ENCODE data around the gene GDA. TPM values are rescaled to one million over a fixed set of nuclear protein-coding genes. Genes with fewer than 3 reads are reported as not detected.

The GDA gene
- total and polyA plus RNA-seq, 4 experiments from 2014 or later: not detected

- H3K27me3 ChIP-seq (ENCODE audit: insufficient read depth, low read length): no peaks in the 10 kb centered on the region
- Mint-ChIP-seq H3K36me3 (no peaks in the 10 kb centered on the region), H3K9me3 (no peaks in the 10 kb centered on the region), H3K27me3 (peaks cover 0 to 2% of the 10 kb centered on the region in 2 donors), H3K27ac (no peak overlapping the region), H3K4me3 (no peak overlapping the region), H3K4me1 (no peaks in the 10 kb centered on the region)
- H3K9me3 ChIP-seq (ENCODE audit: control insufficient read depth in 1 of 2, low read length in 2 of 2): no peaks in the 10 kb centered on the region
- no peaks in the 10 kb centered on the region for H3K4me1 ChIP-seq (ENCODE audit: insufficient read depth, low read length)
- CTCF ChIA-PET (ENCODE audit: partially characterized antibody): interaction anchor here (0.6 to 14.9 kb wide), 10 partner anchors 9 to 989 kb away, joined by 3 to 368 read pairs (median 4); no protein-coding TSS in a partner anchor
- no peaks in the 10 kb centered on the region for H3K36me3 ChIP-seq (ENCODE audit: insufficient read depth, low read length)
- DNase-seq: no peak
- H3K4me3 ChIP-seq (ENCODE audit: low read length in 2 of 2): no peak overlapping the region
- POLR2A ChIA-PET (ENCODE audit: partially characterized antibody): no interaction called here
- H3K27ac ChIP-seq (ENCODE audit: low read depth, low read length): no peak overlapping the region
- intact Hi-C loops (cut with micrococcal nuclease): no loop called here
Measured at GRCh38 chr9:72274441-72274840, 125.2 kb downstream of the GDA start.

GRCh38 chr9:72274916-72275315 is 125.7 kb downstream of the GDA start:
- Histone ChIP-seq H3K4me1 (ENCODE audit: insufficient read depth, low read length) (no peaks in the 10 kb centered on the region), H3K27ac (ENCODE audit: low read depth, low read length) (no peak overlapping the region), H3K27me3 (ENCODE audit: insufficient read depth, low read length) (no peaks in the 10 kb centered on the region), H3K9me3 (ENCODE audit: control insufficient read depth in 1 of 2, low read length in 2 of 2) (no peaks in the 10 kb centered on the region), H3K4me3 (ENCODE audit: low read length in 2 of 2) (no peak overlapping the region), H3K36me3 (ENCODE audit: insufficient read depth, low read length) (no peaks in the 10 kb centered on the region)
- POLR2A ChIA-PET (ENCODE audit: partially characterized antibody): no interaction called here
- Mint-ChIP-seq H3K27ac (no peak overlapping the region), H3K4me3 (no peak overlapping the region), H3K27me3 (peaks cover 0 to 2% of the 10 kb centered on the region in 2 donors), H3K4me1 (no peaks in the 10 kb centered on the region), H3K9me3 (no peaks in the 10 kb centered on the region), H3K36me3 (no peaks in the 10 kb centered on the region)
- CTCF ChIA-PET (ENCODE audit: partially characterized antibody): interaction anchor here (0.8 to 14.9 kb wide), 7 partner anchors 9 to 319 kb away, joined by 3 to 368 read pairs (median 5); no protein-coding TSS in a partner anchor
- no peak for DNase-seq
- intact Hi-C loops (cut with micrococcal nuclease): no loop called here

- H3K27ac ChIP-seq (ENCODE audit: low read depth, low read length): no peak overlapping the region
- Mint-ChIP-seq H3K9me3 (no peaks in the 10 kb centered on the region), H3K36me3 (no peaks in the 10 kb centered on the region), H3K4me3 (no peak overlapping the region), H3K27me3 (peaks cover 0 to 2% of the 10 kb centered on the region in 2 donors), H3K4me1 (no peaks in the 10 kb centered on the region), H3K27ac (no peak overlapping the region)
- no peak for DNase-seq
- ChIA-PET CTCF (ENCODE audit: partially characterized antibody) (interaction anchor here (1.2 to 14.9 kb wide), 5 partner anchors 14 to 545 kb away, joined by 4 to 368 read pairs (median 7); no protein-coding TSS in a partner anchor), POLR2A (ENCODE audit: partially characterized antibody) (no interaction called here)
- no peaks in the 10 kb centered on the region for H3K9me3 ChIP-seq (ENCODE audit: control insufficient read depth in 1 of 2, low read length in 2 of 2)
- no peaks in the 10 kb centered on the region for H3K4me1 ChIP-seq (ENCODE audit: insufficient read depth, low read length)
- no peak overlapping the region for H3K4me3 ChIP-seq (ENCODE audit: low read length in 2 of 2)
- no peaks in the 10 kb centered on the region for H3K36me3 ChIP-seq (ENCODE audit: insufficient read depth, low read length)
- no peaks in the 10 kb centered on the region for H3K27me3 ChIP-seq (ENCODE audit: insufficient read depth, low read length)
- intact Hi-C loops (cut with micrococcal nuclease): no loop called here
Measured at GRCh38 chr9:72276429-72276828, 127.2 kb downstream of the GDA start.

- intact Hi-C loops (cut with micrococcal nuclease): no loop called here
- H3K36me3 ChIP-seq (ENCODE audit: insufficient read depth, low read length): no peaks in the 10 kb centered on the region
- H3K4me3 Mint-ChIP-seq: no peak overlapping the region
- H3K9me3 ChIP-seq (ENCODE audit: control insufficient read depth in 1 of 2, low read length in 2 of 2): no peaks in the 10 kb centered on the region
- no peaks in the 10 kb centered on the region for H3K9me3 Mint-ChIP-seq
- H3K27me3 ChIP-seq (ENCODE audit: insufficient read depth, low read length): no peaks in the 10 kb centered on the region
- ChIA-PET CTCF (ENCODE audit: partially characterized antibody) (interaction anchor here (0.5 to 14.9 kb wide), 18 partner anchors 8 to 1610 kb away, joined by 3 to 368 read pairs (median 5); no protein-coding TSS in a partner anchor), POLR2A (ENCODE audit: partially characterized antibody) (no interaction called here)
- H3K27ac ChIP-seq (ENCODE audit: low read depth, low read length): no peak overlapping the region
- H3K27ac Mint-ChIP-seq: no peak overlapping the region
- H3K4me3 ChIP-seq (ENCODE audit: low read length in 2 of 2): no peak overlapping the region
- H3K4me1 ChIP-seq (ENCODE audit: insufficient read depth, low read length): no peaks in the 10 kb centered on the region
- H3K4me1 Mint-ChIP-seq: no peaks in the 10 kb centered on the region
- DNase-seq: no peak
- no peaks in the 10 kb centered on the region for H3K36me3 Mint-ChIP-seq
- H3K27me3 Mint-ChIP-seq: peaks cover 0 to 2% of the 10 kb centered on the region in 2 donors
Measured at GRCh38 chr9:72278959-72279358, 129.7 kb downstream of the GDA start.

- Histone ChIP-seq H3K4me1 (ENCODE audit: insufficient read depth, low read length) (no peaks in the 10 kb centered on the region), H3K27ac (ENCODE audit: low read depth, low read length) (no peak overlapping the region), H3K9me3 (ENCODE audit: control insufficient read depth in 1 of 2, low read length in 2 of 2) (no peaks in the 10 kb centered on the region), H3K4me3 (ENCODE audit: low read length in 2 of 2) (no peak overlapping the region), H3K27me3 (ENCODE audit: insufficient read depth, low read length) (no peaks in the 10 kb centered on the region), H3K36me3 (ENCODE audit: insufficient read depth, low read length) (no peaks in the 10 kb centered on the region)
- DNase-seq: peak; percentile 61 to 66 (median 64)
- POLR2A ChIA-PET (ENCODE audit: partially characterized antibody): interaction anchor here (1.5 kb wide), 1 partner anchor 84 kb away, joined by 3 read pairs; the partner anchor contains the start of gene ZFAND5
- Mint-ChIP-seq H3K4me3 (no peak overlapping the region), H3K36me3 (no peaks in the 10 kb centered on the region), H3K4me1 (no peaks in the 10 kb centered on the region), H3K27me3 (peaks cover 0 to 1% of the 10 kb centered on the region in 2 donors), H3K27ac (no peak overlapping the region), H3K9me3 (no peaks in the 10 kb centered on the region)
- CTCF ChIA-PET (ENCODE audit: partially characterized antibody): interaction anchor here (0.6 to 14.9 kb wide), 35 partner anchors 10 to 827 kb away, joined by 3 to 368 read pairs (median 4); no protein-coding TSS in a partner anchor
- intact Hi-C loops (cut with micrococcal nuclease): loop anchor here (1.0 to 10.0 kb wide), 4 partner anchors 311 to 904 kb away; no protein-coding TSS in a partner anchor
Measured at GRCh38 chr9:72280913-72281500, 131.8 kb downstream of the GDA start.

- H3K27ac Mint-ChIP-seq: no peak overlapping the region
- Histone ChIP-seq H3K27ac (ENCODE audit: low read depth, low read length) (no peak overlapping the region), H3K9me3 (ENCODE audit: control insufficient read depth in 1 of 2, low read length in 2 of 2) (no peaks in the 10 kb centered on the region), H3K27me3 (ENCODE audit: insufficient read depth, low read length) (no peaks in the 10 kb centered on the region), H3K36me3 (ENCODE audit: insufficient read depth, low read length) (no peaks in the 10 kb centered on the region), H3K4me3 (ENCODE audit: low read length in 2 of 2) (no peak overlapping the region), H3K4me1 (ENCODE audit: insufficient read depth, low read length) (no peaks in the 10 kb centered on the region)
- peaks cover 5 to 6% of the 10 kb centered on the region in 2 donors for H3K27me3 Mint-ChIP-seq
- ChIA-PET CTCF (ENCODE audit: partially characterized antibody) (interaction anchor here (1.2 to 12.1 kb wide), 4 partner anchors 9 to 302 kb away, joined by 3 to 184 read pairs (median 36); no protein-coding TSS in a partner anchor), POLR2A (ENCODE audit: partially characterized antibody) (no interaction called here)
- peaks cover 0 to 3% (median under 1%) of the 10 kb centered on the region in 4 donors for H3K4me1 Mint-ChIP-seq
- no peak overlapping the region for H3K4me3 Mint-ChIP-seq
- DNase-seq: no peak
- H3K9me3 Mint-ChIP-seq: no peaks in the 10 kb centered on the region
- no peaks in the 10 kb centered on the region for H3K36me3 Mint-ChIP-seq
- intact Hi-C loops (cut with micrococcal nuclease): loop anchor here (10.0 kb wide), 1 partner anchor 895 kb away; no protein-coding TSS in a partner anchor
Measured at GRCh38 chr9:72289401-72289800, 140.2 kb downstream of the GDA start.

GRCh38 chr9:72290311-72290710 is 141.1 kb downstream of the GDA start:
- H3K9me3 Mint-ChIP-seq: no peaks in the 10 kb centered on the region
- CTCF ChIA-PET (ENCODE audit: partially characterized antibody): interaction anchor here (1.2 to 12.1 kb wide), 5 partner anchors 9 to 532 kb away, joined by 3 to 184 read pairs (median 4); no protein-coding TSS in a partner anchor

More at GRCh38 chr9:72290311-72290710, 141.1 kb downstream of the GDA start:
- Histone ChIP-seq H3K4me3 (ENCODE audit: low read length in 2 of 2) (no peak overlapping the region), H3K27me3 (ENCODE audit: insufficient read depth, low read length) (no peaks in the 10 kb centered on the region), H3K9me3 (ENCODE audit: control insufficient read depth in 1 of 2, low read length in 2 of 2) (no peaks in the 10 kb centered on the region), H3K36me3 (ENCODE audit: insufficient read depth, low read length) (no peaks in the 10 kb centered on the region), H3K27ac (ENCODE audit: low read depth, low read length) (no peak overlapping the region), H3K4me1 (ENCODE audit: insufficient read depth, low read length) (no peaks in the 10 kb centered on the region)
- H3K27me3 Mint-ChIP-seq: peaks cover 5% of the 10 kb centered on the region in 2 donors
- POLR2A ChIA-PET (ENCODE audit: partially characterized antibody): no interaction called here
- no peaks in the 10 kb centered on the region for H3K36me3 Mint-ChIP-seq
- peaks cover 0 to 3% (median under 1%) of the 10 kb centered on the region in 4 donors for H3K4me1 Mint-ChIP-seq
- no peak for DNase-seq
- no peak overlapping the region for H3K4me3 Mint-ChIP-seq
- intact Hi-C loops (cut with micrococcal nuclease): loop anchor here (5.0 kb wide), 1 partner anchor 152 kb away; no protein-coding TSS in a partner anchor
- no peak overlapping the region for H3K27ac Mint-ChIP-seq
